Astrocyte (in vitro differentiated cells and primary cell): Measurements from ENCODE around the gene EIF4A2. TPM values are rescaled to one million over a fixed set of nuclear protein-coding genes. Genes with fewer than 3 reads are reported as not detected.
"Not testable (repeated sequence)": the region's sequence is repeated elsewhere in the genome, so short reads cannot be mapped to it uniquely, and the experiment has no call there.

Experiments used
- DNase-seq: peaks from one replicate; pipeline ENCODE4 v3.0.0-alpha.2; 2010; ENCODE audit warnings: low read depth
- FAIRE-seq: peaks from 2 replicates; lab custom pipeline; 2011; peaks lifted over from hg19 to GRCh38; lab: Jason Lieb, UNC
- H2AFZ ChIP-seq: 2 replicates; pipeline ENCODE4 v1.6.0; 2012; ENCODE audit warnings: low read depth, low read length, inconsistent platforms
- H3K27ac ChIP-seq: 2 replicates; pipeline ENCODE4 v1.5.1; 2011; ENCODE audit warnings: low read depth, low read length, inconsistent platforms
- H3K27me3 ChIP-seq: 2 replicates; pipeline ENCODE4 v1.6.0; 2011; ENCODE audit warnings: low read length, inconsistent platforms; ENCODE audit not compliant: insufficient read depth
- H3K36me3 ChIP-seq: 2 replicates; pipeline ENCODE4 v1.5.1; 2011; ENCODE audit warnings: low read length, inconsistent platforms; ENCODE audit not compliant: insufficient read depth
- H3K4me1 ChIP-seq: 2 replicates; pipeline ENCODE4 v1.5.1; 2011; ENCODE audit warnings: low read length, inconsistent platforms; ENCODE audit not compliant: insufficient read depth
- H3K4me2 ChIP-seq: 2 replicates; pipeline ENCODE4 v1.6.0; 2012; ENCODE audit warnings: low read length, inconsistent platforms
- H3K4me3 ChIP-seq: 2 replicates; pipeline ENCODE4 v1.5.1; 2011; ENCODE audit warnings: low read depth, mild to moderate bottlenecking, low read length, inconsistent platforms; ENCODE audit not compliant: insufficient read depth
- H3K79me2 ChIP-seq: 2 replicates; pipeline ENCODE4 v1.6.0; 2012; ENCODE audit warnings: mild to moderate bottlenecking, low read length, inconsistent platforms; ENCODE audit not compliant: insufficient read depth
- H3K9ac ChIP-seq: 2 replicates; pipeline ENCODE4 v1.6.0; 2012; ENCODE audit warnings: mild to moderate bottlenecking, low read length, inconsistent platforms
- H3K9me3 ChIP-seq: 2 replicates; pipeline ENCODE4 v1.5.1; 2012; ENCODE audit warnings: low read depth, mild to moderate bottlenecking, low read length, inconsistent platforms; ENCODE audit not compliant: insufficient read depth
- H4K20me1 ChIP-seq: 2 replicates; pipeline ENCODE4 v1.6.0; 2012; ENCODE audit warnings: low read length, inconsistent platforms; ENCODE audit not compliant: insufficient read depth
- H3K27ac Mint-ChIP-seq: one replicate; pipeline ENCODE4 v1.8.0; 2021; ENCODE audit warnings: mild to moderate bottlenecking, mixed read lengths; ENCODE audit not compliant: unreplicated experiment
- H3K27me3 Mint-ChIP-seq: one replicate; pipeline ENCODE4 v1.8.0; 2021; ENCODE audit warnings: low read depth, mixed read lengths; ENCODE audit not compliant: unreplicated experiment
- H3K36me3 Mint-ChIP-seq: one replicate; pipeline ENCODE4 v1.8.0; 2021; ENCODE audit warnings: low read depth, mixed read lengths; ENCODE audit not compliant: unreplicated experiment
- H3K4me1 Mint-ChIP-seq: one replicate; pipeline ENCODE4 v1.8.0; 2021; ENCODE audit warnings: low read depth, mixed read lengths; ENCODE audit not compliant: unreplicated experiment
- H3K4me3 Mint-ChIP-seq: one replicate; pipeline ENCODE4 v1.8.0; 2021; ENCODE audit warnings: mild to moderate bottlenecking, moderate library complexity, mixed read lengths; ENCODE audit not compliant: unreplicated experiment
- H3K9me3 Mint-ChIP-seq: one replicate; pipeline ENCODE4 v1.8.0; 2021; ENCODE audit warnings: mild to moderate bottlenecking, mixed read lengths; ENCODE audit not compliant: unreplicated experiment
- CTCF ChIP-seq: IDR thresholded peaks from 2 replicates; pipeline ENCODE4 v1.5.1; 2011; ENCODE audit warnings: low read depth, mild to moderate bottlenecking, inconsistent platforms, low read length, moderate library complexity; ENCODE audit not compliant: insufficient read depth
- EZH2 ChIP-seq: IDR thresholded peaks from 2 replicates; pipeline ENCODE4 v1.6.1; 2012; ENCODE audit warnings: mild to moderate bottlenecking, low read length, inconsistent platforms; ENCODE audit not compliant: insufficient read depth
- total RNA-seq: library from RNA; stranded (reverse); gene quantifications from 2 replicates; pipeline ENCODE4 v1.2.1, GENCODE V29; 2021

EIF4A2 gene
- total RNA-seq, 1 donor from 2014 or later: 323 TPM

GRCh38 chr3:186818956-186819355 lies 35.6 kb downstream of the EIF4A2 start:
- H3K9me3 ChIP-seq: no peaks in the 10 kb centered on the region
- no peak overlapping the region for H2AFZ ChIP-seq
- peaks cover 10% of the 10 kb centered on the region for H3K4me1 ChIP-seq
- TF ChIP-seq CTCF (no peak), EZH2 (no peak)
- FAIRE-seq: no peak
- no peaks in the 10 kb centered on the region for H3K36me3 ChIP-seq
- no peak overlapping the region for H3K27ac ChIP-seq
- Mint-ChIP-seq H3K4me1 (peaks cover 13% of the 10 kb centered on the region), H3K9me3 (no peaks in the 10 kb centered on the region), H3K27ac (no peak overlapping the region), H3K27me3 (no peaks in the 10 kb centered on the region), H3K4me3 (no peak overlapping the region), H3K36me3 (no peaks in the 10 kb centered on the region)
- no peak overlapping the region for H3K4me2 ChIP-seq
- no peak overlapping the region for H3K9ac ChIP-seq
- no peak overlapping the region for H3K4me3 ChIP-seq
- H4K20me1 ChIP-seq: no peaks in the 10 kb centered on the region
- DNase-seq: no peak
- H3K27me3 ChIP-seq: no peaks in the 10 kb centered on the region
- H3K79me2 ChIP-seq: no peaks in the 10 kb centered on the region

- Histone ChIP-seq H3K4me3 (peak overlapping the region; percentile 42), H3K36me3 (no peaks in the 10 kb centered on the region), H4K20me1 (peaks cover 8% of the 10 kb centered on the region), H3K4me1 (peaks cover 29% of the 10 kb centered on the region), H3K9me3 (no peaks in the 10 kb centered on the region), H3K4me2 (peak overlapping the region; percentile 67), H3K27me3 (no peaks in the 10 kb centered on the region), H3K27ac (no peak overlapping the region), H3K79me2 (no peaks in the 10 kb centered on the region), H2AFZ (no peak overlapping the region), H3K9ac (peak overlapping the region; percentile 34)
- Mint-ChIP-seq H3K9me3 (no peaks in the 10 kb centered on the region), H3K36me3 (no peaks in the 10 kb centered on the region), H3K27ac (no peak overlapping the region), H3K4me1 (peaks cover 18% of the 10 kb centered on the region), H3K27me3 (peaks cover 7% of the 10 kb centered on the region), H3K4me3 (no peak overlapping the region)
- peak; percentile 79 for TF ChIP-seq CTCF
- TF ChIP-seq EZH2: no peak
- DNase-seq (peak; percentile 53), FAIRE-seq (no peak)
Measured at GRCh38 chr3:186821429-186822387, 38.3 kb downstream of the EIF4A2 start.

- peaks cover 29% of the 10 kb centered on the region for H3K4me1 ChIP-seq
- FAIRE-seq, H3K27ac ChIP-seq, H3K27me3 Mint-ChIP-seq, H3K27me3 ChIP-seq, H3K9me3 Mint-ChIP-seq, H3K36me3 Mint-ChIP-seq, H2AFZ ChIP-seq, H3K36me3 ChIP-seq, H3K79me2 ChIP-seq, H3K4me2 ChIP-seq, H3K4me3 Mint-ChIP-seq, H3K9me3 ChIP-seq, H3K9ac ChIP-seq, H4K20me1 ChIP-seq, DNase-seq, H3K27ac Mint-ChIP-seq, H3K4me3 ChIP-seq: not testable (repeated sequence)
- H3K4me1 Mint-ChIP-seq: peaks cover 18% of the 10 kb centered on the region
Measured at GRCh38 chr3:186822388-186822759, 39.0 kb downstream of the EIF4A2 start.
